SH-SY5Y (cell line): ENCODE measurements around the gene EHD3.

Source experiments
- GATA2 ChIP-seq: IDR thresholded peaks from 2 replicates; pipeline ENCODE4 v1.6.1; 2011; ENCODE audit warnings: mild to moderate bottlenecking, low read depth, low read length
- GATA3 ChIP-seq: IDR thresholded peaks from 2 replicates; pipeline ENCODE4 v1.6.1; 2011; ENCODE audit warnings: low read depth, mild to moderate bottlenecking, low read length, moderate library complexity

DNA sequence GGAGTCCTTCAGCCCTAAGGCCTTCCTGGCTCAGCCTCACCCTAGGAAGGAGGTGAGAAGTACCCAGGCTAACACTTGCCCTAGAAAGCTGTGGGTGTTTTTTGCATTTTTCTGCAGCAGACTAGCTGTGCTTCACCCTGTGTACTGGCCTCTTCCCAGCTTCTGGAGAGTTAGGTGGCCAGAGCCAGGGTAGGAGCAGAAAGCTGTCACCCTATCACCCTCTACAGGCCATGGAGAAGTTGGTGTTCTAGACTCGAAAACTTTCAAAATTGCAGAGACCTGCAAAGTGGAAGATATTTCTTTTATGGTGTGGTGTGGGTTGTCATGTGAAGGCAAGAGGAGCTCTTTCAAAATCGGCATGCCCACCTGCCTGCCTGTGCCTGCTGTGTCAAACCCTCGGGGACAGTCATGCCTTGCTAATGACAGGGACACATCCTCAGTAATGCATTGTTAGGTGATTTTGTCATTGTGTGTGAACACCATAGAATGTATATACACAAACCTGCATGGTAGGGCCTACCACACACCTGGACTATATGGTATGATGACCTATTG is 29.8 kb downstream of the EHD3 start:
- TF ChIP-seq GATA3 = no peak
- no peak for TF ChIP-seq GATA2
